T-helper 1 cell (primary cell): ENCODE measurements around the gene TM9SF3.
"Not testable (repeated sequence)": the region's sequence is repeated elsewhere in the genome, so short reads cannot be mapped to it uniquely, and the experiment has no call there.

Source experiments
- DNase-seq, 5 donors: peaks; one replicate each; pipeline ENCODE4 v3.0.0-alpha.2; 2012 to 2020

Gene TM9SF3

GRCh38 chr10:96598846-96599245 is 12.0 kb upstream of the TM9SF3 start:
- no peak for DNase-seq

GRCh38 chr10:96596422-96597407 is 9.9 kb upstream of the TM9SF3 start:
- DNase-seq = no peak

- DNase-seq = no peak
Measured at GRCh38 chr10:96595741-96596140, 8.9 kb upstream of the TM9SF3 start.

GRCh38 chr10:96591946-96592345 is 5.1 kb upstream of the TM9SF3 start:
- DNase-seq = no peak

- DNase-seq = peak in 1 of 5 donors; percentile 88
Measured at GRCh38 chr10:96588616-96589419, 2.0 kb upstream of the TM9SF3 start.

GRCh38 chr10:96588060-96588554 is 1.3 kb upstream of the TM9SF3 start:
- peak in 1 of 5 donors; percentile 6 for DNase-seq

GRCh38 chr10:96587264-96588059 is 650 bp upstream of the TM9SF3 start:
- peak in 2 of 5 donors; percentile 48 to 52 for DNase-seq

GRCh38 chr10:96585736-96586418 is 935 bp downstream of the TM9SF3 start:
- peak in 3 of 5 donors; percentile 19 to 40 (median 20) for DNase-seq

- no peak for DNase-seq
Measured at GRCh38 chr10:96584474-96584873, 2.3 kb downstream of the TM9SF3 start.

- DNase-seq = no peak
Measured at GRCh38 chr10:96584035-96584434, 2.8 kb downstream of the TM9SF3 start.

GRCh38 chr10:96579133-96579532 is 7.7 kb downstream of the TM9SF3 start:
- DNase-seq = no peak

GRCh38 chr10:96578633-96579032 is 8.2 kb downstream of the TM9SF3 start:
- DNase-seq = no peak

GRCh38 chr10:96578022-96578421 is 8.8 kb downstream of the TM9SF3 start:
- DNase-seq = no peak

- DNase-seq = no peak
Measured at GRCh38 chr10:96577069-96577468, 9.7 kb downstream of the TM9SF3 start.

- DNase-seq = no peak
Measured at GRCh38 chr10:96576277-96576980, 10.4 kb downstream of the TM9SF3 start.

GRCh38 chr10:96574564-96574963 is 12.2 kb downstream of the TM9SF3 start:
- DNase-seq = not testable (repeated sequence)

- DNase-seq = no peak
Measured at GRCh38 chr10:96573036-96573435, 13.8 kb downstream of the TM9SF3 start.

- DNase-seq = no peak
Measured at GRCh38 chr10:96570983-96571964, 15.5 kb downstream of the TM9SF3 start.

- no peak for DNase-seq
Measured at GRCh38 chr10:96570511-96570910, 16.3 kb downstream of the TM9SF3 start.

GRCh38 chr10:96568402-96568801 is 18.4 kb downstream of the TM9SF3 start:
- DNase-seq = no peak
